SK-N-SH (cell line): ENCODE results near the gene LMAN1L. TPM values are rescaled to one million over a fixed set of nuclear protein-coding genes. Genes with fewer than 3 reads are reported as not detected.

Experiments used
- CTCF ChIA-PET: fragments of 300-600, 350-600 bp; formaldehyde crosslinking; extraction: SDS; loops from one replicate; lab custom pipeline; 2021; lab: Yijun Ruan, JAX
- POLR2A ChIA-PET: fragments of 350-600 bp; sonication (Branson Sonifier 250); formaldehyde crosslinking; extraction: SDS; loops from one replicate; lab custom pipeline; 2020; ENCODE audit warnings: antibody characterized with exemption, inconsistent platforms; lab: Yijun Ruan, JAX
- DNase-seq: peaks from one replicate; pipeline ENCODE4 v3.0.0; 2012
- H2AFZ ChIP-seq: fragments of 200-600 bp; sonication (generic); 2 replicates; pipeline ENCODE4 v1.8.1; 2016; ENCODE audit warnings: antibody characterized with exemption, mild to moderate bottlenecking, low read depth
- H3F3A ChIP-seq: fragments of 200-600 bp; sonication (generic); replicated peaks from 2 replicates; pipeline ENCODE3; 2016; ENCODE audit warnings: antibody characterized with exemption, mild to moderate bottlenecking; ENCODE audit not compliant: insufficient read depth
- H3K27ac ChIP-seq, 2 experiments: fragments of 200-500 bp in 1 of 2; fragments of 200-600 bp in 1 of 2; sonication (Bioruptor generic) in 1 of 2; sonication (generic), shearing (Covaris generic) in 1 of 2; 2 replicates each; pipeline versions ENCODE4 v1.5.1 to v1.6.1; 2014 to 2016; ENCODE audit warnings: low read depth in 2 of 2, inconsistent platforms in 1 of 2, low read length in 1 of 2, mild to moderate bottlenecking in 1 of 2, mixed read lengths in 1 of 2
- H3K27me3 ChIP-seq: fragments of 200-600 bp; sonication (generic), shearing (Covaris generic); 2 replicates; pipeline ENCODE4 v1.6.1; 2016; ENCODE audit warnings: mixed run types; ENCODE audit not compliant: insufficient read depth
- H3K36me3 ChIP-seq, 2 experiments: fragments of 200-500 bp in 1 of 2; fragments of 200-600 bp in 1 of 2; sonication (Bioruptor generic) in 1 of 2; sonication (generic) in 1 of 2; replicated peaks in 1 of 2; 2 replicates each; pipeline versions ENCODE3 to v1.5.1; 2014 to 2016; ENCODE audit warnings: low read length in 1 of 2, mild to moderate bottlenecking in 1 of 2; ENCODE audit not compliant: insufficient read depth in 2 of 2, control insufficient read depth in 1 of 2
- H3K4me1 ChIP-seq, 2 experiments: fragments of 200-500 bp in 1 of 2; fragments of 200-600 bp in 1 of 2; sonication (Bioruptor generic) in 1 of 2; sonication (generic), shearing (Covaris generic) in 1 of 2; 2 replicates each; pipeline versions ENCODE4 v1.5.1 to v1.6.1; 2014 to 2016; ENCODE audit warnings: low read depth in 1 of 2, low read length in 1 of 2, mixed run types in 1 of 2; ENCODE audit not compliant: insufficient read depth in 2 of 2, control insufficient read depth in 1 of 2
- H3K4me2 ChIP-seq: fragments of 200-600 bp; sonication (generic), shearing (Covaris generic); 2 replicates; pipeline ENCODE4 v1.6.1; 2017; ENCODE audit warnings: mixed run types
- H3K4me3 ChIP-seq, 2 experiments: fragments of 200-500 bp in 1 of 2; fragments of 200-600 bp in 1 of 2; sonication (Bioruptor generic) in 1 of 2; sonication (generic), shearing (Covaris generic) in 1 of 2; 2 replicates each; pipeline versions ENCODE4 v1.5.1 to v1.8.1; 2014 to 2016; ENCODE audit warnings: low read depth in 2 of 2, inconsistent platforms in 1 of 2, low read length in 1 of 2, mild to moderate bottlenecking in 1 of 2, mixed read lengths in 1 of 2, moderate library complexity in 1 of 2
- H3K79me2 ChIP-seq: fragments of 200-600 bp; sonication (generic); 2 replicates; pipeline ENCODE4 v1.8.1; 2017; ENCODE audit warnings: mild to moderate bottlenecking; ENCODE audit not compliant: insufficient read depth
- H3K9ac ChIP-seq: fragments of 200-600 bp; sonication (generic); 2 replicates; pipeline ENCODE4 v1.6.1; 2017; ENCODE audit warnings: mixed run types
- H3K9me2 ChIP-seq: fragments of 200-600 bp; sonication (generic); 2 replicates; pipeline ENCODE4 v1.6.1; 2017; ENCODE audit warnings: mixed run types
- H3K9me3 ChIP-seq: fragments of 200-600 bp; sonication (generic); 2 replicates; pipeline ENCODE4 v1.6.1; 2017; ENCODE audit warnings: mixed run types, mild to moderate bottlenecking, moderate library complexity
- H4K20me1 ChIP-seq: fragments of 200-600 bp; sonication (generic); 2 replicates; pipeline ENCODE4 v1.6.1; 2017; ENCODE audit warnings: mild to moderate bottlenecking, mixed run types; ENCODE audit not compliant: insufficient read depth
- CHD2 ChIP-seq: fragments of 150-350 bp; IDR thresholded peaks from 2 replicates; pipeline ENCODE4 v1.6.1; 2018; ENCODE audit warnings: low read length; ENCODE audit not compliant: partially characterized antibody
- GATA2 ChIP-seq: sonication (generic); formaldehyde crosslinking; IDR thresholded peaks from 2 replicates; pipeline ENCODE4 v1.5.0; 2020; ENCODE audit warnings: mild to moderate bottlenecking, missing genetic modification reagents
- POLR2AphosphoS5 ChIP-seq: IDR thresholded peaks from 2 replicates; pipeline ENCODE4 v1.6.1; 2012; ENCODE audit warnings: low read depth, low read length
- RAD21 ChIP-seq: IDR thresholded peaks from 2 replicates; pipeline ENCODE4 v1.6.1; 2012; ENCODE audit warnings: mild to moderate bottlenecking, low read length
- RCOR1 ChIP-seq: fragments of 150-350 bp; IDR thresholded peaks from 2 replicates; pipeline ENCODE4 v1.6.1; 2017; ENCODE audit warnings: antibody characterized with exemption, low read length
- SIN3A ChIP-seq: IDR thresholded peaks from 2 replicates; pipeline ENCODE4 v1.6.1; 2012; ENCODE audit warnings: low read depth, mild to moderate bottlenecking, low read length, moderate library complexity, borderline replicate concordance
- YY1 ChIP-seq: IDR thresholded peaks from 2 replicates; pipeline ENCODE4 v1.4.0; 2012; ENCODE audit warnings: low read depth, mild to moderate bottlenecking
- WGBS: methylation state at CpG from one replicate; pipeline ENCODE4 v1.1.6; 2017; ENCODE audit warnings: low lambda C conversion rate; 5-methylcytosine and 5-hydroxymethylcytosine counted together
- polyA plus RNA-seq, 3 experiments: library from polyadenylated mRNA; depleted of rRNA; stranded (reverse); fragments of >200 nt; gene quantifications; 2 replicates each; pipeline ENCODE4 v1.2.3, GENCODE V29; 2012
- TF ChIP-seq, protein P1 (sequence below): IDR thresholded peaks from 2 replicates; pipeline ENCODE4 v1.6.1; 2012; ENCODE audit warnings: mild to moderate bottlenecking, low read depth, low read length, moderate library complexity
- TF ChIP-seq, protein P2 (sequence below): fragments of 150-350 bp; IDR thresholded peaks from 2 replicates; pipeline ENCODE4 v1.6.1; 2017; ENCODE audit warnings: antibody characterized with exemption, low read length, low read depth, borderline replicate concordance
- TF ChIP-seq, protein P3 (sequence below): IDR thresholded peaks from 2 replicates; pipeline ENCODE4 v1.4.0; 2012; ENCODE audit warnings: low read depth, borderline replicate concordance

LMAN1L gene
- polyA plus RNA-seq, 1 of the 3 experiments (the other 2 are of a cell fraction): 0.02 TPM

DNA sequence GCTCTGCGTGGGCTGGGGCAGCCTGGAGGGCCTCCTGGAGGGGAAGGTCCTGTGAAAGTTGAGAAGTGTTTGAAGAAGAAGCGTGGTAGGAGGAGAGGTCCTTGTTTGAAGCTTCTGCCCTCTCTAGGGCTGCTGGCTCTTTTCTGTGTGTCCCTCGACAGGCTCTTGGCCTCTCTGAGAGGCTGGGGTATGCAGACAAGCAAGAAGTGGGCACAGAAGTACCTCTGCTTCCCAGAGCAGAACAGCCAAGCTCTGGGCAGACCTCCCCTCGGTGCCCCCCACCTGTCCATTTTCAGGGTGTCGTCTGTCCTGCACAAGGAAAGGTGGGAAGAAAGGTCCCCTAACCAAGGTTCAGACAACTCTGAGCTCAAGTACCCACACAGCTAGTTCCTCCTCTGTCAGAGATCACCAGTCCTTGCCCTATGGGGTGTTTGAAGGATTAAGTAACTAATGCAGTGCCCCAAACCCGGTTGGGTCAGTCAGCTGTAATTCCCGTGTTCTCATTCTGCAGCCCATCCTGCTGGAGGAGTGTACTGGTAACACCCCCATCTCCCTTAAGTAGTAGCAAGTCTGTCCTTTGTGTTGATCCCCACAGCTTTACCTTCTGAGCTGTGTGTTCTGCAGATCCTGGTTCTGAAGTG lies 24.5 kb upstream of the LMAN1L start (continued):
- TF ChIP-seq, protein P1, sequence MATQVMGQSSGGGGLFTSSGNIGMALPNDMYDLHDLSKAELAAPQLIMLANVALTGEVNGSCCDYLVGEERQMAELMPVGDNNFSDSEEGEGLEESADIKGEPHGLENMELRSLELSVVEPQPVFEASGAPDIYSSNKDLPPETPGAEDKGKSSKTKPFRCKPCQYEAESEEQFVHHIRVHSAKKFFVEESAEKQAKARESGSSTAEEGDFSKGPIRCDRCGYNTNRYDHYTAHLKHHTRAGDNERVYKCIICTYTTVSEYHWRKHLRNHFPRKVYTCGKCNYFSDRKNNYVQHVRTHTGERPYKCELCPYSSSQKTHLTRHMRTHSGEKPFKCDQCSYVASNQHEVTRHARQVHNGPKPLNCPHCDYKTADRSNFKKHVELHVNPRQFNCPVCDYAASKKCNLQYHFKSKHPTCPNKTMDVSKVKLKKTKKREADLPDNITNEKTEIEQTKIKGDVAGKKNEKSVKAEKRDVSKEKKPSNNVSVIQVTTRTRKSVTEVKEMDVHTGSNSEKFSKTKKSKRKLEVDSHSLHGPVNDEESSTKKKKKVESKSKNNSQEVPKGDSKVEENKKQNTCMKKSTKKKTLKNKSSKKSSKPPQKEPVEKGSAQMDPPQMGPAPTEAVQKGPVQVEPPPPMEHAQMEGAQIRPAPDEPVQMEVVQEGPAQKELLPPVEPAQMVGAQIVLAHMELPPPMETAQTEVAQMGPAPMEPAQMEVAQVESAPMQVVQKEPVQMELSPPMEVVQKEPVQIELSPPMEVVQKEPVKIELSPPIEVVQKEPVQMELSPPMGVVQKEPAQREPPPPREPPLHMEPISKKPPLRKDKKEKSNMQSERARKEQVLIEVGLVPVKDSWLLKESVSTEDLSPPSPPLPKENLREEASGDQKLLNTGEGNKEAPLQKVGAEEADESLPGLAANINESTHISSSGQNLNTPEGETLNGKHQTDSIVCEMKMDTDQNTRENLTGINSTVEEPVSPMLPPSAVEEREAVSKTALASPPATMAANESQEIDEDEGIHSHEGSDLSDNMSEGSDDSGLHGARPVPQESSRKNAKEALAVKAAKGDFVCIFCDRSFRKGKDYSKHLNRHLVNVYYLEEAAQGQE: no peak
- TF ChIP-seq RCOR1 (no peak), CHD2 (no peak), RAD21 (no peak), SIN3A (no peak), GATA2 (no peak)
- TF ChIP-seq, protein P2, sequence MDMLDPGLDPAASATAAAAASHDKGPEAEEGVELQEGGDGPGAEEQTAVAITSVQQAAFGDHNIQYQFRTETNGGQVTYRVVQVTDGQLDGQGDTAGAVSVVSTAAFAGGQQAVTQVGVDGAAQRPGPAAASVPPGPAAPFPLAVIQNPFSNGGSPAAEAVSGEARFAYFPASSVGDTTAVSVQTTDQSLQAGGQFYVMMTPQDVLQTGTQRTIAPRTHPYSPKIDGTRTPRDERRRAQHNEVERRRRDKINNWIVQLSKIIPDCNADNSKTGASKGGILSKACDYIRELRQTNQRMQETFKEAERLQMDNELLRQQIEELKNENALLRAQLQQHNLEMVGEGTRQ: no peak

DNA sequence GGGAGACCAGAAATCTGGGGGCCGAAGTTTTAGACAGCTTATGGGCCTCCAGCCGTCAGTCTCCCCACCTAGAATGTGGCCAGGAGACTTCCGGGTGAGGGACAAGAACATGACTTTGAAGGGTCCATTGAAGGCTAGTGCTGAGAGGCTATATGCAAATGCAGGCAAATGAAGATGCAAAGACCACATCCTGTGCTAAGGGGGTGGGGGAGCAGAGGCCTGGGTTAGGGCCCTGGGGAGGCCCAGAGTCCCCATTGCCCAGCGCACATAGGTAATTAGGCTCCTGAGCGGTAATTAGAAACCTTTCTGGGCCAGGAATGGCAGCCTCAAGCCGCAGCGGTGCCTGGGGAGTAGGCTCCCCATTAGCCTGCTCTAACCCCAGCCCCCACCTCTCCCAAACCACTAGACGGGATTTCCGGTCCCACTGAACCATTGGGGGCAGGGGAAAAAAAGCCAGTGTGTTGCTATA lies 23.9 kb upstream of the LMAN1L start:
- peaks cover 0 to 10% of the 10 kb centered on the region in 2 experiments for H3K36me3 ChIP-seq
- ChIA-PET CTCF (interaction anchor here (1.1 to 3.0 kb wide), 13 partner anchors 9 to 241 kb away, joined by 4 to 23 read pairs (median 9); no protein-coding TSS in a partner anchor), POLR2A (no interaction called here)
- H3K9me3 ChIP-seq: no peaks in the 10 kb centered on the region
- H4K20me1 ChIP-seq: peaks cover 98% of the 10 kb centered on the region
- no peak overlapping the region for H3K9ac ChIP-seq
- H3K9me2 ChIP-seq: no peaks in the 10 kb centered on the region
- H3K4me2 ChIP-seq: no peak overlapping the region
- H3F3A ChIP-seq: peaks cover 14% of the 10 kb centered on the region
- no peak overlapping the region for H3K4me3 ChIP-seq
- H3K27me3 ChIP-seq: no peaks in the 10 kb centered on the region
- H3K4me1 ChIP-seq: peaks cover 20 to 69% of the 10 kb centered on the region in 2 experiments
- H2AFZ ChIP-seq: no peak overlapping the region
- no peak overlapping the region; a peak in 1 of 4 replicates for H3K27ac ChIP-seq
- no peak for DNase-seq
- WGBS: 92% methylated on average over 8 of the region's 9 CpGs
- peaks cover 99% of the 10 kb centered on the region for H3K79me2 ChIP-seq
- no peak for TF ChIP-seq CHD2
- TF ChIP-seq POLR2AphosphoS5: no peak
- no peak for TF ChIP-seq YY1
- TF ChIP-seq, protein P3, sequence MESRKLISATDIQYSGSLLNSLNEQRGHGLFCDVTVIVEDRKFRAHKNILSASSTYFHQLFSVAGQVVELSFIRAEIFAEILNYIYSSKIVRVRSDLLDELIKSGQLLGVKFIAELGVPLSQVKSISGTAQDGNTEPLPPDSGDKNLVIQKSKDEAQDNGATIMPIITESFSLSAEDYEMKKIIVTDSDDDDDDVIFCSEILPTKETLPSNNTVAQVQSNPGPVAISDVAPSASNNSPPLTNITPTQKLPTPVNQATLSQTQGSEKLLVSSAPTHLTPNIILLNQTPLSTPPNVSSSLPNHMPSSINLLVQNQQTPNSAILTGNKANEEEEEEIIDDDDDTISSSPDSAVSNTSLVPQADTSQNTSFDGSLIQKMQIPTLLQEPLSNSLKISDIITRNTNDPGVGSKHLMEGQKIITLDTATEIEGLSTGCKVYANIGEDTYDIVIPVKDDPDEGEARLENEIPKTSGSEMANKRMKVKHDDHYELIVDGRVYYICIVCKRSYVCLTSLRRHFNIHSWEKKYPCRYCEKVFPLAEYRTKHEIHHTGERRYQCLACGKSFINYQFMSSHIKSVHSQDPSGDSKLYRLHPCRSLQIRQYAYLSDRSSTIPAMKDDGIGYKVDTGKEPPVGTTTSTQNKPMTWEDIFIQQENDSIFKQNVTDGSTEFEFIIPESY: no peak
